Karpas-422 (cell line): ENCODE measurements around the gene LCP2. TPM values are rescaled to one million over a fixed set of nuclear protein-coding genes. Genes with fewer than 3 reads are reported as not detected.
A peak's percentile ranks its signal among the peaks of the same experiment; 100 is the strongest.

Experiments
- DNase-seq: peaks from one replicate; pipeline ENCODE4 v3.0.0-alpha.2; 2015
- H2AFZ ChIP-seq: fragments of 200-600 bp; sonication (generic); 2 replicates; pipeline ENCODE4 v1.6.1; 2014; ENCODE audit warnings: antibody characterized with exemption, low read length, mixed read lengths
- H3K27ac ChIP-seq: fragments of 200-600 bp; sonication (generic); 2 replicates; pipeline ENCODE4 v1.5.1; 2014; ENCODE audit warnings: mild to moderate bottlenecking, low read length, moderate library complexity
- H3K27me3 ChIP-seq: fragments of 200-600 bp; sonication (generic); 2 replicates; pipeline ENCODE4 v1.6.1; 2014; ENCODE audit warnings: low read length, mixed read lengths
- H3K36me3 ChIP-seq: fragments of 200-600 bp; sonication (generic); 2 replicates; pipeline ENCODE4 v1.6.1; 2014; ENCODE audit warnings: low read length, mixed read lengths; ENCODE audit not compliant: insufficient read depth
- H3K4me1 ChIP-seq: fragments of 200-600 bp; sonication (generic); 2 replicates; pipeline ENCODE4 v1.6.1; 2014; ENCODE audit warnings: mild to moderate bottlenecking, low read length, mixed read lengths
- H3K4me2 ChIP-seq: fragments of 200-600 bp; sonication (generic); 2 replicates; pipeline ENCODE4 v1.6.1; 2014; ENCODE audit warnings: low read length, low read depth, mild to moderate bottlenecking; ENCODE audit not compliant: poor library complexity, severe bottlenecking
- H3K4me3 ChIP-seq: fragments of 200-600 bp; sonication (generic); 2 replicates; pipeline ENCODE4 v1.5.1; 2014; ENCODE audit warnings: mild to moderate bottlenecking, antibody characterized with exemption, low read length, mixed read lengths
- H3K79me2 ChIP-seq: fragments of 200-600 bp; sonication (generic); 2 replicates; pipeline ENCODE4 v1.6.1; 2014; ENCODE audit warnings: mild to moderate bottlenecking, low read length, mixed read lengths
- H3K9ac ChIP-seq: fragments of 200-600 bp; sonication (generic); 2 replicates; pipeline ENCODE4 v1.6.0; 2014; ENCODE audit warnings: low read length
- H3K9me2 ChIP-seq: fragments of 200-600 bp; sonication (generic), shearing (Covaris generic); replicated peaks from 2 replicates; pipeline ENCODE4 v1.6.0; 2014; ENCODE audit warnings: mild to moderate bottlenecking, low read length, moderate library complexity; ENCODE audit not compliant: insufficient read depth
- H3K9me3 ChIP-seq: fragments of 300-700, 200-600 bp; sonication (generic); 2 replicates; pipeline ENCODE4 v1.6.1; 2014; ENCODE audit warnings: low read length, mixed read lengths
- H4K20me1 ChIP-seq: fragments of 200-600 bp; sonication (generic); 2 replicates; pipeline ENCODE4 v1.6.1; 2014; ENCODE audit warnings: mild to moderate bottlenecking, antibody characterized with exemption, low read length, low read depth; ENCODE audit not compliant: insufficient read depth
- total RNA-seq: library from RNA; depleted of rRNA; stranded (reverse); fragments of >200 nt; shearing (Covaris generic); gene quantifications from 2 replicates; pipeline ENCODE4 v1.2.3, GENCODE V29; 2014; ENCODE audit warnings: low replicate concordance

LCP2 gene
- total RNA-seq, 1 experiment from 2014 or later, result 0.82 TPM

- H3K4me2 ChIP-seq, result peak overlapping the region; percentile 1
Observed at GRCh38 chr5:170313344-170313743, 15.8 kb upstream of the LCP2 start.

DNA sequence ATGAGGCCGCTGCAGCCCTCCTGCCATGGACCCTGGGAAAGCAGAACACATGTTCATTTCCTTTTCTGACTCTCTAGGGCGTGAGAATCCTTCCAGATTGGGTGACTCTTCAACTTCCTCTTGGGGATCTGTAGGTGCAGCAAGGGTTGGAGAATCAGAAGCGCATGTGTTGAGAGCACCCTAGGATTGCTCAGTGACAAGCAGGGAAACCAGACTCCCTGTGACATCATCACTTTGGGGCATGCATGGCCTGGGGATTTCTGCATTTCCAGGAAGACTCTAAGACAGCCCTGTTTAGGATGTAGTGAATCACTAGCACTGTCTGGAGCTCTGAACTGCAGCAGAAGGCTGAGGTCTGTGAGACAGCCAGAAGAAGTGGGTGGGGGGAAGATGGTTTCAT, 15.1 kb upstream of the LCP2 start:
- Histone ChIP-seq H3K4me1 (peaks cover 21% of the 10 kb centered on the region), H3K4me2 (peak overlapping the region; percentile 1), H3K27ac (no peak overlapping the region), H3K9me3 (no peaks in the 10 kb centered on the region), H3K9me2 (no peaks in the 10 kb centered on the region), H3K36me3 (no peaks in the 10 kb centered on the region), H3K9ac (no peak overlapping the region), H3K27me3 (no peaks in the 10 kb centered on the region), H4K20me1 (no peaks in the 10 kb centered on the region), H3K79me2 (no peaks in the 10 kb centered on the region), H2AFZ (no peak overlapping the region), H3K4me3 (no peak overlapping the region)
- peak; percentile 59 for DNase-seq

More at GRCh38 chr5:170313344-170313743, 15.8 kb upstream of the LCP2 start:
- H4K20me1 ChIP-seq, result no peaks in the 10 kb centered on the region
- H2AFZ ChIP-seq, result no peak overlapping the region
- H3K27me3 ChIP-seq, result no peaks in the 10 kb centered on the region
- H3K9ac ChIP-seq, result no peak overlapping the region
- peaks cover 19% of the 10 kb centered on the region for H3K4me1 ChIP-seq
- H3K9me3 ChIP-seq, result no peaks in the 10 kb centered on the region
- H3K9me2 ChIP-seq, result no peaks in the 10 kb centered on the region
- H3K4me3 ChIP-seq, result no peak overlapping the region
- H3K36me3 ChIP-seq, result no peaks in the 10 kb centered on the region
- H3K27ac ChIP-seq, result no peak overlapping the region
- DNase-seq, result no peak
- no peaks in the 10 kb centered on the region for H3K79me2 ChIP-seq

- H3K4me3 ChIP-seq, result no peak overlapping the region
- no peaks in the 10 kb centered on the region for H3K27me3 ChIP-seq
- H3K9me3 ChIP-seq, result no peaks in the 10 kb centered on the region
- no peaks in the 10 kb centered on the region for H3K36me3 ChIP-seq
- no peak for DNase-seq
- no peak overlapping the region for H3K9ac ChIP-seq
- H4K20me1 ChIP-seq, result no peaks in the 10 kb centered on the region
- H3K27ac ChIP-seq, result no peak overlapping the region
- no peaks in the 10 kb centered on the region for H3K9me2 ChIP-seq
- H2AFZ ChIP-seq, result no peak overlapping the region
- no peaks in the 10 kb centered on the region for H3K79me2 ChIP-seq
- H3K4me1 ChIP-seq, result peaks cover 25% of the 10 kb centered on the region
- no peak overlapping the region for H3K4me2 ChIP-seq
Observed at GRCh38 chr5:170312301-170312595, 14.7 kb upstream of the LCP2 start.

DNA sequence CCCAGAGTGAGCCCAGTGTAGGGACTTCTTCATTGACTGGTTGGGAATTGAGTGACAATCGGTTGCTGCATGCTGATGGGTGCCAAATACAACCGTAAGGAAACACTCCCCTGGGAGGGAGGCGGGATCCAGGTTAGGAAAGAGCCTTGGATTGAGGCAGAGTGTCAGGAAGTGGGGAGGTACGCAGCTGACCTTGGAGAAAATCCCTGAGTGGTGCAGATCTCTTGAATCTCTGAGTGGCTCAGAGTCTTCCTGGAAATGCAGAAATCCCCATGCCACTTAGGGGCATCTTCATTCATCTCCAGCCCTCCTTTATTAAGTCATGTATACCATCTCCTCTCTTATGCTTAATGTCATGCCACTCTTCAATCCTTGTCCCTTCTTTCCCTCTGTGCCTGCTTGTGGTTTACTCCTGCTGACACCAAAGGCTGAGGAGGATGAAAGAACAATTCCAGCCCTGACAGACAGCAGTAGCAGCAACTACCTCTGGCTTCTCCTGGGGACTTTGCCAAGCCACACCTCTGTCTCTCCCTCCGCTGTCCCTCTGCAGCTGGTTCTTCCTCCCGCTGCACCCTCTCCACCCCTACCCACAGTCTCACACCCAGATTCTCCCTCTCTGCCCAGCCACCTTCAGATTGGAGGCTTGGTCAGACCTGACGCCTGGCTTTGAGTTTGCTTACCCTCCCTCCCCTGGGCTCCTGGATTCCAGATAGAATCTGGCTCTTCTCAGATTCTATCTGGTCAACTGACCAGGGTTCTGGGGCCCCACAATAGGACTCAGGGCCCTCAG, 14.1 kb upstream of the LCP2 start:
- H3K4me2 ChIP-seq, result no peak overlapping the region
- no peak overlapping the region for H3K9ac ChIP-seq
- DNase-seq, result no peak

DNA sequence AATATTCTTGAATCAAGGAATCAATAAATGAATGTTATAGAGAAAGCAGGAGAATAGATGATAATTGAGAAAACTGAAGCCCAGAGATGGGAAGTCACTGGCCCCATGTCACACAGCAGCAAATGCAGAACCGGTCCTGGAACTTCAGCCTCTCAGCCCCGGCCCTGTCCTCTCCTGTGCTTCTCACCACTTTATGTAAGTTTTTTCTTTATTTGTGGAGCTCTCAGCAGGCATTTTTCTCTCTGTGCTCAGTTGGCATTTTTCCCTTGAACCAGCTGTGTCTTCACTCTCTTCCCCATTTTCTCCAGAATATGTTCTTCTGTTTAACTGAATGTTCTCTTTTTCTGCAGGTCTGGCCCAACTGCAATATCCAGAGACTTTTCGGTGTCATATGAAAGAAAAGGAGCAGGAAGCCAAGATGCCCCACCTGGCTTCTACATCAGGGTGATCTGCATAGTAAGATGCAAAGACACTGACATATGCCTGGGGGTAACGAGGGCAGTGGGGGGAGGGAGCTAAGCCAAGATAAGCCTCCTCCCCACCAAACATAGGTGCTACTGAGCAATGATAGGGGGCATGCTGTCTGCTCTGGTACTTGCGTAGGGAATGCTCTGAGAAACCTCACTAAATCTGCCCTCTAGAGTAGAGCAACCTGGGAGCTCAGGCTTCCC, 12.8 kb upstream of the LCP2 start:
- no peaks in the 10 kb centered on the region for H3K36me3 ChIP-seq
- no peak overlapping the region for H3K9ac ChIP-seq
- H4K20me1 ChIP-seq, result no peaks in the 10 kb centered on the region
- DNase-seq, result no peak
- peaks cover 44% of the 10 kb centered on the region for H3K4me1 ChIP-seq
- no peak overlapping the region for H3K27ac ChIP-seq
- H2AFZ ChIP-seq, result no peak overlapping the region
- no peaks in the 10 kb centered on the region for H3K79me2 ChIP-seq
- no peaks in the 10 kb centered on the region for H3K27me3 ChIP-seq
- H3K9me3 ChIP-seq, result no peaks in the 10 kb centered on the region
- H3K4me2 ChIP-seq, result no peak overlapping the region
- H3K4me3 ChIP-seq, result no peak overlapping the region
- no peaks in the 10 kb centered on the region for H3K9me2 ChIP-seq

More for the DNA sequence above, 14.1 kb upstream of the LCP2 start:
- no peaks in the 10 kb centered on the region for H4K20me1 ChIP-seq
- H3K27me3 ChIP-seq, result no peaks in the 10 kb centered on the region
- no peak overlapping the region for H3K27ac ChIP-seq
- H3K4me3 ChIP-seq, result no peak overlapping the region
- no peak overlapping the region for H2AFZ ChIP-seq
- H3K4me1 ChIP-seq, result peaks cover 31% of the 10 kb centered on the region
- H3K36me3 ChIP-seq, result no peaks in the 10 kb centered on the region
- H3K9me3 ChIP-seq, result no peaks in the 10 kb centered on the region
- no peaks in the 10 kb centered on the region for H3K9me2 ChIP-seq
- no peaks in the 10 kb centered on the region for H3K79me2 ChIP-seq

DNA sequence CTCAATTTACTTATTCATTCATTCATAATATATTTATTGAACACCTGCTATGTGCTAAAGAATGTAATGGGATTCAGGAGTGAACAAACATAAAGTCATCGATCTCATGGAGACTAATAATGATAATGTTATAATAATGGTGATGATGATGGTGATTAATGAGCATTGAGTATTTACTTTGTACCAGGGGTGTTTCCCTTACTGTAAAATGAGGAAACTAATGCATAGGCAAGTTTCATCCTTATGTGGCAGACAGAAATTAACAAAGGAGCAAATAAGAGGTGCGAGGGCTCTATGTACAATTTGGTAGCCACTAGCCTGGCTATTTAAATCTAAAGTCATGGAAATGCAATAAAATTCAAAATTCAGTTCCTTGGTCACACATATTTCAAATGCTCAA, 11.1 kb upstream of the LCP2 start:
- Histone ChIP-seq H3K36me3 (no peaks in the 10 kb centered on the region), H3K9me2 (no peaks in the 10 kb centered on the region), H3K9me3 (no peaks in the 10 kb centered on the region), H3K27me3 (no peaks in the 10 kb centered on the region), H3K4me3 (no peak overlapping the region), H4K20me1 (no peaks in the 10 kb centered on the region), H3K27ac (no peak overlapping the region), H3K4me2 (no peak overlapping the region), H3K79me2 (no peaks in the 10 kb centered on the region), H2AFZ (no peak overlapping the region), H3K9ac (no peak overlapping the region), H3K4me1 (peaks cover 45% of the 10 kb centered on the region)
- DNase-seq, result no peak

GRCh38 chr5:170307575-170308465, 10.2 kb upstream of the LCP2 start:
- Histone ChIP-seq H2AFZ (peak overlapping the region; percentile 70; the same call in 1 of the 2 replicates), H3K27me3 (no peaks in the 10 kb centered on the region), H4K20me1 (no peaks in the 10 kb centered on the region), H3K9me3 (no peaks in the 10 kb centered on the region), H3K4me2 (no peak overlapping the region), H3K36me3 (no peaks in the 10 kb centered on the region), H3K9me2 (no peaks in the 10 kb centered on the region), H3K27ac (no peak overlapping the region), H3K79me2 (no peaks in the 10 kb centered on the region), H3K4me3 (no peak overlapping the region), H3K4me1 (peaks cover 45% of the 10 kb centered on the region), H3K9ac (no peak overlapping the region)
- peak; percentile 68 for DNase-seq

DNA sequence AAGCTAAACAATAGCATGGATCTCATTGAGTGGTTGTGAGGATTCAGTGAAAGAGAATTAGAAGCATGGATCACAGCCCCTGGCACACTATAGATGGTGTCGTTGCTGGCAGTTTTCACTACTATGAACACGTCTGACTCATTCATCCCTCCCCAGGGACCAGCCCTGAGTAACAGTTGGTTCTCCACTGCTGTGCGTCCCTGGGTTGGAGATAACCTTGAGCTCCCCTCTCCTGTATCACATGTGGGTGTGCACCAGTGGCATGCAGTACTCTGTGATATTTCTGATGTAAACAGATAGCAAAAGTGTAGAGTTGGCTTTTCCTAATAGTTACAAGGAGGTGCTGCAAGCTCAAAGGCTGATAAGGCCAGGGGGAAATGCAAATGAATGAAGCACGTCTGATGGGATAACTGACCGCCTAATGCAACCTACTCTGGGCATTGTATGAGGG, 8.8 kb upstream of the LCP2 start:
- no peaks in the 10 kb centered on the region for H3K9me3 ChIP-seq
- H3K9me2 ChIP-seq, result no peaks in the 10 kb centered on the region
- no peak overlapping the region for H3K4me3 ChIP-seq
- H4K20me1 ChIP-seq, result no peaks in the 10 kb centered on the region
- H3K36me3 ChIP-seq, result no peaks in the 10 kb centered on the region
- H3K27ac ChIP-seq, result no peak overlapping the region
- no peaks in the 10 kb centered on the region for H3K27me3 ChIP-seq
- peak overlapping the region; percentile 46 for H3K4me2 ChIP-seq
- peaks cover 43% of the 10 kb centered on the region for H3K4me1 ChIP-seq
- no peaks in the 10 kb centered on the region for H3K79me2 ChIP-seq
- peak; percentile 77 for DNase-seq
- H3K9ac ChIP-seq, result no peak overlapping the region
- no peak overlapping the region for H2AFZ ChIP-seq
